ENCODE results near the gene RBM25. TPM values are rescaled to one million over a fixed set of nuclear protein-coding genes. Genes with fewer than 3 reads are reported as not detected.
A peak's percentile ranks its signal among the peaks of the same experiment; 100 is the strongest.

The RBM25 gene
- total RNA-seq, 1 donor from 2014 or later: 21.7 TPM

GRCh38 chr14:73102806-73103497 is 44.6 kb downstream of the RBM25 start:
- no peak for ATAC-seq
- DNase-seq (ENCODE audit: low spot score): no peak

- ATAC-seq: peak; percentile 55
- no peak for DNase-seq (ENCODE audit: low spot score)
These were observed 46.7 kb downstream of the RBM25 start for GRCh38 chr14:73105050-73105449.

GRCh38 chr14:73105727-73106126 is 47.4 kb downstream of the RBM25 start:
- DNase-seq (ENCODE audit: low spot score) (no peak), ATAC-seq (no peak)

GRCh38 chr14:73116079-73116665 is 57.8 kb downstream of the RBM25 start:
- DNase-seq (ENCODE audit: low spot score) (no peak), ATAC-seq (no peak)

GRCh38 chr14:73124180-73124894 is 66.0 kb downstream of the RBM25 start:
- DNase-seq (ENCODE audit: low spot score) (no peak), ATAC-seq (no peak)

GRCh38 chr14:73125169-73125588 is 66.8 kb downstream of the RBM25 start:
- no peak for ATAC-seq
- DNase-seq (ENCODE audit: low spot score): no peak

DNA sequence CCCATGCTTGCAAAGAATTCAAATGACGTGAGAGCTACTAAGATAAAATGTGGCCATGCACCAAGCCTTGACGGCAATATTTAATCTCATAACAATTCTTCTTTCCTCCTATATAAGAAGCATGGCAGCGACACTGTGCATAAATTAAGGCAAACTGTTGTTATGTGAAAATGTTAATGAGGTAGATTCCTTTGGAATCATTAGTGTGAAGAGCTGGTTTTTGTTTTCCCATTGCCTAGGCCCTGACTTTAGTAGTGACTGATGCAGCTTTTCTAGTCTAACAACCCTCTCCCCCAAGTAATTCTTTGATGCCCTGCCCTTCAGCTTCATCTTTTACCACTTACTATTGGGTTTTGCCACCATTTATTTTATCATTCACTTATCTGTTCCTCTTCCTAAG is 67.4 kb downstream of the RBM25 start:
- no peak for DNase-seq (ENCODE audit: low spot score)
- no peak for ATAC-seq

GRCh38 chr14:73133795-73134194 is 75.5 kb downstream of the RBM25 start:
- ATAC-seq (no peak), DNase-seq (ENCODE audit: low spot score) (no peak)

GRCh38 chr14:73136085-73136386 is 77.7 kb downstream of the RBM25 start:
- no peak for DNase-seq (ENCODE audit: low spot score)
- ATAC-seq: no peak

- ATAC-seq (peak; percentile 98), DNase-seq (ENCODE audit: low spot score) (peak; percentile 97)
These were observed 78.3 kb downstream of the RBM25 start, which contains the start of gene PSEN1 for GRCh38 chr14:73136387-73137225. Gene PSEN1, plus strand, starts transcription at chr14:73136507. Its CDS starts 11,513 bp downstream, at chr14:73148020.

GRCh38 chr14:73140811-73141323 is 82.5 kb downstream of the RBM25 start:
- no peak for DNase-seq (ENCODE audit: low spot score)
- ATAC-seq: no peak

- no peak for ATAC-seq
- DNase-seq (ENCODE audit: low spot score): no peak
These were observed 83.9 kb downstream of the RBM25 start for GRCh38 chr14:73142216-73142615.

DNA sequence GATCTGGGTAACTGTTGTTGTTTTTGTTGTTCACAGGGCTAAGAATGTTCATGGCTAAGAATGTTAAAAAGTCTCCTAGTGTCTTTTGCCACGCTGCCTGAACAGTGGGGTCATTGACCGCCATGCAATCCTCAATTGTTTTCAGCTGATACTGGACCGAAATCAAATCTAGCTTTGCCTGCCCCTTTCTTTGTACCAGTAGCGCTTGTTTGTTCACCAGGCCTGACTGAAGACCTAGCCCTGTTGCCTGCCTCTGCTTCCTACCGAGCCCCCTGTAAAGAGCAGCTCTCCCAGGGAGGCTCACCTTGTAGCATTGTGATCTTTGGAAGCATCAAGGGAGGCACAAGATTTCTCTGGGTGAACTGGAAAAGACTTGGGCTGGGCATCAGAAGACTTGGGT is 84.7 kb downstream of the RBM25 start:
- no peak for DNase-seq (ENCODE audit: low spot score)
- peak; percentile 93 for ATAC-seq

GRCh38 chr14:73143617-73144016 is 85.3 kb downstream of the RBM25 start:
- ATAC-seq (no peak), DNase-seq (ENCODE audit: low spot score) (no peak)

- ATAC-seq (no peak), DNase-seq (ENCODE audit: low spot score) (no peak)
These were observed 87.0 kb downstream of the RBM25 start for GRCh38 chr14:73145371-73145770.

GRCh38 chr14:73146111-73146510 is 87.8 kb downstream of the RBM25 start:
- no peak for DNase-seq (ENCODE audit: low spot score)
- ATAC-seq: no peak

DNA sequence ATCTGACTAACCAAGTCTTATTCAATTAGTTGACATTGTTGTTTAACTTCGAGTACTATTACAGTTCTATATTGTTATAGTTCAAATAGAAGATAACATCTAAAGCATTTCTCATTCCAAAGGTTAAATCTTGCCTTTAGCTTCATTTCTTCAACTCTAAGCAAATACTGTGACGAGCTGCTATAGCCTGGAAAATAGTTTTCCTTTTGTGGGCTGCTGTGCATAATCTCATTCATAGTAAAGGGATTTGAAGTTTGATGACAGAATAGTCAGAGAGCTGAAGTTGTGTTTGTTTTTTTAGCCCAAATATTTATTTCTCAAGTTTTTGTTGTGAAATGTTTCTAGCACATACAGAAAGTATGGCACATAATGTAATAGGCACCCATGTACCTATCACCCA is 91.4 kb downstream of the RBM25 start:
- DNase-seq (ENCODE audit: low spot score) (no peak), ATAC-seq (no peak)

DNA sequence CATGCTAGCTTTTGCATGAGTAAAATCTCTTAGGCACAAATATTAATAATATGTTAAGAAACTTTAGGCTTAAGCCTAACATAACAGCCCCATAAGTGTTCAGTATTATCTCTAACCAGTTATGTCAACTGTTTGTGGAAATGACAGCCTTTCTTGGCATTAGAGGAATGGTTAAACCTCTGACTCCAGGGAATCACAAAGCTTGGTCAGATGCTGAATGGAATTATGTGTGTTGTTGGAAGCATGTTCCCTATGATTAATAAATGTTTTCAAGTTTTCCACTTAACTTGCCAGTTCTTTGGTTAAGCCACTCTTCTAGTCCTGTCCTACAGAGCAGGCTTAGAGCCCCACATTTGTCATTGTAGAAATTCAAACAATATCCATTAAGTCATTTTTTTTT is 94.9 kb downstream of the RBM25 start:
- DNase-seq (ENCODE audit: low spot score) (no peak), ATAC-seq (no peak)

GRCh38 chr14:73162251-73162650 is 103.9 kb downstream of the RBM25 start:
- ATAC-seq (peak; percentile 14), DNase-seq (ENCODE audit: low spot score) (no peak)

DNA sequence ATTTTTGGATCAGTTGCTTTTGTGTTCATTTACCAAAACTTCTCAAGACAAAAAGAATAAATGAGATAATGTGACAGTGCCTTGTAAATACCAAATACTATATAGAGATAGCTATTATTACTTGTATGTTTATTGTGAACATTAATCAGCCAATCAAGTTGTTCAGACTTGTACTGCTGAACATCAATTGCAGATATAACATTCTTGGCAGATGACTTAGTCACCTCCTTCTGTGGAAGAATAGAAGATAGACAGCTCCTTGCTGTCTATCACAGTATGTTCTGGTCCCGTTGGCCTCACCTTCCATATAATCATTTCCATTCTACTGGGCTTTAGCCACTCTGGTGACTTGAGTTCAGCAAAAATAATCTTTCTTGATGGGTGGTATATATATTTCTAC is 108.1 kb downstream of the RBM25 start:
- DNase-seq (ENCODE audit: low spot score) (no peak), ATAC-seq (no peak)

DNA sequence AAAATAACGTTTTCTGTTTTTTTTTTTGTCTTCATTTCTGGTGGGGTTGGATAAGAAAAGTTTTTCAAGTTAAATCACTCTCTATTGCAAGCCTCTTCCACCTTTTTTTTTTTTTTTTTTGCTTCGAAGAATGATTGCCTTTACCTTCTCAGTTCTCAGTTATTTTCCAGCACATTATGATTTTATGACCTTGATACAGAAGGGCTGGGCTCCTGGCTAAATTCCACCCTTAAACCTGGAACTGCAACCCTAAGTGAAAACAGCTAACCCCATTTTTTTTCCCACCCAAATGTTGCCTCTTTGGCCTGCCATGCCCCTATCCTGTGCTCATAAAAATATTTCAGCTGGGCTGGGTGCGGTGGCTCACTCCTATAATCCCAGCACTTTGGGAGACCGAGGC is 109.4 kb downstream of the RBM25 start:
- no peak for ATAC-seq
- no peak for DNase-seq (ENCODE audit: low spot score)
